GM18507 (cell line): ENCODE measurements around the gene CORT.
"Not testable (repeated sequence)": the region's sequence is repeated elsewhere in the genome, so short reads cannot be mapped to it uniquely, and the experiment has no call there.

Source experiments
- DNase-seq: peaks from one replicate; pipeline ENCODE4 v3.0.0; 2011; ENCODE audit warnings: low read depth; ENCODE audit not compliant: insufficient read length; ENCODE audit errors: extremely low spot score
- FAIRE-seq: peaks from 2 replicates; lab custom pipeline; 2011; peaks lifted over from hg19 to GRCh38; lab: Jason Lieb, UNC

Gene CORT

GRCh38 chr1:10433790-10434189 is 16.0 kb upstream of the CORT start:
- FAIRE-seq, result no peak
- DNase-seq, result no peak

GRCh38 chr1:10434590-10434989 is 15.2 kb upstream of the CORT start:
- no peak for FAIRE-seq
- DNase-seq, result no peak

- DNase-seq (no peak), FAIRE-seq (no peak)
Measured at GRCh38 chr1:10437052-10437451, 12.8 kb upstream of the CORT start.

- FAIRE-seq, result no peak
- DNase-seq, result no peak
Measured at GRCh38 chr1:10438677-10439163, 11.1 kb upstream of the CORT start.

- no peak for DNase-seq
- no peak for FAIRE-seq
Measured at GRCh38 chr1:10440305-10440704, 9.5 kb upstream of the CORT start.

- FAIRE-seq (no peak), DNase-seq (no peak)
Measured at GRCh38 chr1:10440794-10441193, 9.0 kb upstream of the CORT start.

- FAIRE-seq, result no peak
- DNase-seq, result no peak
Measured at GRCh38 chr1:10444248-10444647, 5.6 kb upstream of the CORT start.

GRCh38 chr1:10444795-10445397 is 4.9 kb upstream of the CORT start:
- no peak for DNase-seq
- FAIRE-seq, result no peak

GRCh38 chr1:10446790-10447422 is 2.9 kb upstream of the CORT start:
- FAIRE-seq (no peak), DNase-seq (no peak)

- no peak for DNase-seq
- no peak for FAIRE-seq
Measured at GRCh38 chr1:10450156-10450814, 454 bp downstream of the CORT start.

GRCh38 chr1:10450836-10451235 is 1.0 kb downstream of the CORT start:
- DNase-seq (no peak), FAIRE-seq (no peak)

GRCh38 chr1:10451287-10451686 is 1.5 kb downstream of the CORT start:
- DNase-seq (no peak), FAIRE-seq (no peak)

- DNase-seq, result no peak
- no peak for FAIRE-seq
Measured at GRCh38 chr1:10456048-10456447, 6.2 kb downstream of the CORT start.

GRCh38 chr1:10456661-10457060 is 6.8 kb downstream of the CORT start:
- FAIRE-seq (no peak), DNase-seq (no peak)

GRCh38 chr1:10457462-10457861 is 7.6 kb downstream of the CORT start:
- DNase-seq, FAIRE-seq: not testable (repeated sequence)

- no peak for DNase-seq
- no peak for FAIRE-seq
Measured at GRCh38 chr1:10457875-10458274, 8.0 kb downstream of the CORT start.

GRCh38 chr1:10459184-10459583 is 9.4 kb downstream of the CORT start:
- DNase-seq (no peak), FAIRE-seq (no peak)

GRCh38 chr1:10467078-10467477 is 17.2 kb downstream of the CORT start:
- FAIRE-seq (no peak), DNase-seq (no peak)

GRCh38 chr1:10470043-10470442 is 20.2 kb downstream of the CORT start:
- DNase-seq, result no peak
- no peak for FAIRE-seq

GRCh38 chr1:10471411-10472219 is 21.8 kb downstream of the CORT start:
- FAIRE-seq, result no peak
- DNase-seq, result no peak
